AG04450 (cell line): ENCODE data around the gene GRK2. TPM values are rescaled to one million over a fixed set of nuclear protein-coding genes. Genes with fewer than 3 reads are reported as not detected.

ENCODE experiments used
- CTCF ChIA-PET: fragments of 300-600, 350-600 bp; formaldehyde crosslinking; extraction: SDS; loops from one replicate; lab custom pipeline; 2022; ENCODE audit warnings: antibody characterized with exemption, inconsistent platforms; lab: Charles Lee
- POLR2A ChIA-PET: fragments of 350-600 bp; formaldehyde crosslinking; extraction: SDS; loops from one replicate; lab custom pipeline; 2021; ENCODE audit warnings: antibody characterized with exemption, inconsistent platforms; lab: Yijun Ruan, JAX
- DNase-seq: peaks from one replicate; pipeline ENCODE4 v3.0.0-alpha.2; 2011; ENCODE audit warnings: low read depth, low spot score
- H3K27ac ChIP-seq: one replicate; pipeline ENCODE4 v1.5.1; 2012; ENCODE audit warnings: low read depth, low read length, control low read depth
- H3K27me3 ChIP-seq: one replicate; pipeline ENCODE4 v1.6.0; 2012; ENCODE audit warnings: low read length; ENCODE audit not compliant: control insufficient read depth, insufficient read depth
- H3K4me3 ChIP-seq: 2 replicates; pipeline ENCODE4 v1.5.1; 2011; ENCODE audit warnings: mild to moderate bottlenecking, low read depth, low read length, control low read depth
- H3K9me3 ChIP-seq: 2 replicates; pipeline ENCODE4 v1.5.1; 2012; ENCODE audit warnings: low read length; ENCODE audit not compliant: control insufficient read depth, insufficient read depth
- CTCF ChIP-seq: IDR thresholded peaks from 2 replicates; pipeline ENCODE4 v1.5.1; 2011; ENCODE audit warnings: low read depth, low read length, control low read depth, inconsistent platforms
- polyA plus RNA-seq: library from polyadenylated mRNA; depleted of rRNA; stranded (reverse); fragments of >200 nt; gene quantifications from 2 replicates; pipeline ENCODE4 v1.2.3, GENCODE V29; 2011; rRNA removed

The GRK2 gene
- polyA plus RNA-seq, 1 experiment, result 17.3 TPM

- Histone ChIP-seq H3K27ac (no peak overlapping the region), H3K4me3 (no peak overlapping the region), H3K27me3 (no peaks in the 10 kb centered on the region), H3K9me3 (no peaks in the 10 kb centered on the region; the same call in 1 of the 2 replicates)
- CTCF ChIA-PET, result interaction anchor here (0.5 to 3.1 kb wide), 4 partner anchors 29 to 61 kb away, joined by 4 to 16 read pairs (median 6); no protein-coding TSS in a partner anchor
- TF ChIP-seq CTCF, result no peak
- DNase-seq, result no peak
- POLR2A ChIA-PET, result no interaction called here
These were observed 55.8 kb downstream of the GRK2 start for GRCh38 chr11:67322049-67322448.

- no peak for TF ChIP-seq CTCF
- H3K27me3 ChIP-seq, result no peaks in the 10 kb centered on the region
- ChIA-PET POLR2A (no interaction called here), CTCF (interaction anchor here (1.1 to 3.1 kb wide), 5 partner anchors 22 to 59 kb away, joined by 3 to 16 read pairs (median 4); no protein-coding TSS in a partner anchor)
- H3K4me3 ChIP-seq, result no peak overlapping the region
- no peak overlapping the region for H3K27ac ChIP-seq
- H3K9me3 ChIP-seq, result no peaks in the 10 kb centered on the region
- no peak for DNase-seq
These were observed 57.3 kb downstream of the GRK2 start for GRCh38 chr11:67323526-67323925.

GRCh38 chr11:67332081-67332691, 65.9 kb downstream of the GRK2 start:
- CTCF ChIA-PET, result interaction anchor here (0.6 to 3.5 kb wide), 3 partner anchors 15 to 44 kb away, joined by 6 to 17 read pairs (median 9); no protein-coding TSS in a partner anchor
- no peak overlapping the region for H3K4me3 ChIP-seq
- H3K27me3 ChIP-seq, result no peaks in the 10 kb centered on the region
- H3K9me3 ChIP-seq, result no peaks in the 10 kb centered on the region
- H3K27ac ChIP-seq, result no peak overlapping the region
- POLR2A ChIA-PET, result interaction anchor here (0.7 kb wide), 1 partner anchor 13 kb away, joined by 8 read pairs; no protein-coding TSS in a partner anchor
- no peak for TF ChIP-seq CTCF
- DNase-seq, result no peak

Other genes with a start within 250 kb of the GRK2 start
- 0.30 and 0.41 TPM in 2 replicates for gene SYT12, start 243.3 kb upstream of the GRK2 start, polyA plus RNA-seq
- 12.9 and 16.9 TPM in 2 replicates for gene RHOD, start 209.6 kb upstream of the GRK2 start, polyA plus RNA-seq
- 52.2 and 53.0 TPM in 2 replicates for gene KDM2A, start 147.2 kb upstream of the GRK2 start, polyA plus RNA-seq
- gene ANKRD13D, start 22.8 kb downstream of the GRK2 start, polyA plus RNA-seq, result 14.4 and 18.4 TPM in 2 replicates
- gene SSH3, start 37.1 kb downstream of the GRK2 start, polyA plus RNA-seq, result 16.5 and 20.0 TPM in 2 replicates
- 45.9 and 70.6 TPM in 2 replicates for gene POLD4, start 87.1 kb downstream of the GRK2 start, polyA plus RNA-seq
- gene CLCF1, start 107.1 kb downstream of the GRK2 start, polyA plus RNA-seq, result 11.4 and 12.4 TPM in 2 replicates
- 3.2 and 4.1 TPM in 2 replicates for gene RAD9A, start 125.5 kb downstream of the GRK2 start, polyA plus RNA-seq
- gene PPP1CA, start 135.4 kb downstream of the GRK2 start, polyA plus RNA-seq, result 116 and 140 TPM in 2 replicates
- gene TBC1D10C, start 137.6 kb downstream of the GRK2 start, polyA plus RNA-seq, result not detected in 2 replicates
- 0.07 and 0.09 TPM in 2 replicates for gene CARNS1, start 149.2 kb downstream of the GRK2 start, polyA plus RNA-seq
- 36.0 and 37.7 TPM in 2 replicates for gene RPS6KB2, start 162.0 kb downstream of the GRK2 start, polyA plus RNA-seq
- gene PTPRCAP, start 171.2 kb downstream of the GRK2 start, polyA plus RNA-seq, result 0.07 and 0.12 TPM in 2 replicates
- gene CORO1B, start 177.0 kb downstream of the GRK2 start, polyA plus RNA-seq, result 69.8 and 96.0 TPM in 2 replicates
- gene GPR152, start 186.3 kb downstream of the GRK2 start, polyA plus RNA-seq, result not detected in 2 replicates
- not detected in 2 replicates for gene CABP4, start 188.9 kb downstream of the GRK2 start, polyA plus RNA-seq
- 14.7 and 22.5 TPM in 2 replicates for gene TMEM134, start 202.8 kb downstream of the GRK2 start, polyA plus RNA-seq
- gene AIP, start 216.6 kb downstream of the GRK2 start, polyA plus RNA-seq, result 55.3 and 75.7 TPM in 2 replicates
- gene PITPNM1, start 238.9 kb downstream of the GRK2 start, polyA plus RNA-seq, result 6.4 and 8.6 TPM in 2 replicates
- gene CDK2AP2, start 241.7 kb downstream of the GRK2 start, polyA plus RNA-seq, result 11.7 and 17.2 TPM in 2 replicates